Activated B cell treated with CpG ODN at 0.5 μM for 24 hours (primary cell): Measurements from ENCODE around the gene SMAD1. TPM values are rescaled to one million over a fixed set of nuclear protein-coding genes. Genes with fewer than 3 reads are reported as not detected.

Experiments
- ATAC-seq: fragments of 200-7000 bp; cut with Tn5 transposase; one replicate; pipeline ENCODE4 v1.10.0; 2021; ENCODE audit warnings: low read depth, mild to moderate bottlenecking, moderate library complexity
- CTCF ChIA-PET: fragments of 350-600 bp; sonication (Branson Sonifier 250); formaldehyde crosslinking; loops from one replicate; lab custom pipeline; 2021; ENCODE audit warnings: antibody characterized with exemption; lab: Charles Lee
- POLR2A ChIA-PET: fragments of 350-600 bp; sonication (Branson Sonifier 250); formaldehyde crosslinking; loops from one replicate; lab custom pipeline; 2021; ENCODE audit warnings: antibody characterized with exemption; lab: Charles Lee
- DNase-seq: peaks from one replicate; pipeline ENCODE4 v3.0.0; 2022
- H3K27ac Mint-ChIP-seq: one replicate; pipeline ENCODE4 v1.8.0; 2020; ENCODE audit warnings: mixed read lengths
- H3K27me3 Mint-ChIP-seq: one replicate; pipeline ENCODE4 v1.8.0; 2021; ENCODE audit warnings: mixed read lengths
- H3K36me3 Mint-ChIP-seq: one replicate; pipeline ENCODE4 v1.8.0; 2021; ENCODE audit warnings: low read depth, mixed read lengths
- H3K4me1 Mint-ChIP-seq: one replicate; pipeline ENCODE4 v1.8.0; 2021; ENCODE audit warnings: mixed read lengths
- H3K4me3 Mint-ChIP-seq: one replicate; pipeline ENCODE4 v1.8.0; 2020; ENCODE audit warnings: mild to moderate bottlenecking, mixed read lengths
- H3K9me3 Mint-ChIP-seq: one replicate; pipeline ENCODE4 v1.8.0; 2020; ENCODE audit warnings: mixed read lengths
- CTCF ChIP-seq: fragments of 200-600 bp; IDR thresholded peaks from one replicate; pipeline ENCODE4 v1.8.0; 2022; ENCODE audit warnings: antibody characterized with exemption, mild to moderate bottlenecking
- intact Hi-C: fragments of 100-400 bp; cut with micrococcal nuclease; formaldehyde crosslinking; loops from one replicate; pipeline ENCODE4 v1.15.1; 2024
- total RNA-seq: library from RNA; stranded (reverse); gene quantifications from 2 replicates; pipeline ENCODE4 v1.2.3, GENCODE V29; 2022

SMAD1 gene
- total RNA-seq, 1 donor from 2014 or later: not detected

- CTCF ChIA-PET: no interaction called here
- Mint-ChIP-seq H3K4me1 (no peaks in the 10 kb centered on the region), H3K27me3 (peaks cover 31% of the 10 kb centered on the region), H3K36me3 (no peaks in the 10 kb centered on the region), H3K4me3 (no peak overlapping the region), H3K9me3 (peaks cover 6% of the 10 kb centered on the region), H3K27ac (no peak overlapping the region)
- intact Hi-C loops: no loop called here
- no peak for TF ChIP-seq CTCF
- ATAC-seq (no peak), DNase-seq (no peak)
- POLR2A ChIA-PET: no interaction called here
These were observed 81.8 kb downstream of the SMAD1 start for GRCh38 chr4:145563293-145563985.

GRCh38 chr4:145564540-145564939, 82.9 kb downstream of the SMAD1 start:
- CTCF ChIA-PET: no interaction called here
- ATAC-seq (no peak), DNase-seq (no peak)
- H3K27me3 Mint-ChIP-seq: peaks cover 31% of the 10 kb centered on the region
- H3K4me3 Mint-ChIP-seq: no peak overlapping the region
- no peak for TF ChIP-seq CTCF
- H3K4me1 Mint-ChIP-seq: no peaks in the 10 kb centered on the region
- intact Hi-C loops: no loop called here
- H3K36me3 Mint-ChIP-seq: no peaks in the 10 kb centered on the region
- POLR2A ChIA-PET: no interaction called here
- H3K9me3 Mint-ChIP-seq: peaks cover 14% of the 10 kb centered on the region
- H3K27ac Mint-ChIP-seq: no peak overlapping the region

GRCh38 chr4:145565328-145565727, 83.7 kb downstream of the SMAD1 start:
- ChIA-PET POLR2A (no interaction called here), CTCF (no interaction called here)
- no peak overlapping the region for H3K27ac Mint-ChIP-seq

GRCh38 chr4:145566086-145566708, 84.5 kb downstream of the SMAD1 start:
- H3K9me3 Mint-ChIP-seq: peaks cover 14% of the 10 kb centered on the region
- no peak overlapping the region for H3K27ac Mint-ChIP-seq
- no peak for ATAC-seq
- no peak overlapping the region for H3K4me3 Mint-ChIP-seq
- no peak for DNase-seq
- no peak for TF ChIP-seq CTCF
- CTCF ChIA-PET: no interaction called here
- H3K27me3 Mint-ChIP-seq: peaks cover 29% of the 10 kb centered on the region
- no peaks in the 10 kb centered on the region for H3K36me3 Mint-ChIP-seq
- POLR2A ChIA-PET: no interaction called here
- H3K4me1 Mint-ChIP-seq: no peaks in the 10 kb centered on the region
- intact Hi-C loops: no loop called here

More at GRCh38 chr4:145565328-145565727, 83.7 kb downstream of the SMAD1 start:
- no peaks in the 10 kb centered on the region for H3K36me3 Mint-ChIP-seq
- no peak overlapping the region for H3K4me3 Mint-ChIP-seq
- intact Hi-C loops: no loop called here
- no peak for TF ChIP-seq CTCF
- no peak for DNase-seq
- ATAC-seq: no peak
- H3K27me3 Mint-ChIP-seq: peaks cover 29% of the 10 kb centered on the region
- no peaks in the 10 kb centered on the region for H3K4me1 Mint-ChIP-seq
- peaks cover 14% of the 10 kb centered on the region for H3K9me3 Mint-ChIP-seq

GRCh38 chr4:145566768-145567167, 85.1 kb downstream of the SMAD1 start:
- DNase-seq (no peak), ATAC-seq (no peak)
- Mint-ChIP-seq H3K4me1 (no peaks in the 10 kb centered on the region), H3K9me3 (peaks cover 14% of the 10 kb centered on the region), H3K27ac (no peak overlapping the region), H3K27me3 (peaks cover 29% of the 10 kb centered on the region), H3K4me3 (no peak overlapping the region), H3K36me3 (no peaks in the 10 kb centered on the region)
- no peak for TF ChIP-seq CTCF
- CTCF ChIA-PET: no interaction called here
- intact Hi-C loops: no loop called here
- POLR2A ChIA-PET: no interaction called here
